Activated naive CD4-positive, alpha-beta T cell treated with anti-CD3 and anti-CD28 coated beads for 36 hours (primary cell): ENCODE measurements around the gene ASTN2. TPM values are rescaled to one million over a fixed set of nuclear protein-coding genes. Genes with fewer than 3 reads are reported as not detected.

Experiments
- CTCF ChIA-PET: fragments of 350-600 bp; sonication (Branson Sonifier 250); formaldehyde crosslinking; loops from one replicate; lab custom pipeline; 2021; ENCODE audit warnings: antibody characterized with exemption; lab: Charles Lee
- DNase-seq: peaks from one replicate; pipeline ENCODE4 v3.0.0-alpha.2; 2020
- H3K27ac Mint-ChIP-seq: one replicate; pipeline ENCODE4 v1.8.0; 2021; ENCODE audit warnings: mild to moderate bottlenecking, mixed read lengths
- H3K27me3 Mint-ChIP-seq: one replicate; pipeline ENCODE4 v1.8.0; 2021; ENCODE audit warnings: low read depth, mixed read lengths
- H3K36me3 Mint-ChIP-seq: one replicate; pipeline ENCODE4 v1.8.0; 2021; ENCODE audit warnings: low read depth, mixed read lengths
- H3K4me1 Mint-ChIP-seq: one replicate; pipeline ENCODE4 v1.8.0; 2021; ENCODE audit warnings: low read depth, mixed read lengths
- H3K4me3 Mint-ChIP-seq: one replicate; pipeline ENCODE4 v1.8.0; 2021; ENCODE audit warnings: mild to moderate bottlenecking, moderate library complexity, mixed read lengths
- H3K9me3 Mint-ChIP-seq: one replicate; pipeline ENCODE4 v1.8.0; 2021; ENCODE audit warnings: mixed read lengths
- intact Hi-C: fragments of 100-400 bp; cut with micrococcal nuclease; formaldehyde crosslinking; loops from one replicate; pipeline ENCODE4 v1.15.1; 2023
- total RNA-seq, 2 experiments: library from RNA; stranded (reverse); gene quantifications; one replicate each; pipeline ENCODE4 v1.2.3, GENCODE V29; 2021

Gene ASTN2
- total RNA-seq, 2 experiments from 2014 or later = 6.0 to 6.6 TPM

DNA sequence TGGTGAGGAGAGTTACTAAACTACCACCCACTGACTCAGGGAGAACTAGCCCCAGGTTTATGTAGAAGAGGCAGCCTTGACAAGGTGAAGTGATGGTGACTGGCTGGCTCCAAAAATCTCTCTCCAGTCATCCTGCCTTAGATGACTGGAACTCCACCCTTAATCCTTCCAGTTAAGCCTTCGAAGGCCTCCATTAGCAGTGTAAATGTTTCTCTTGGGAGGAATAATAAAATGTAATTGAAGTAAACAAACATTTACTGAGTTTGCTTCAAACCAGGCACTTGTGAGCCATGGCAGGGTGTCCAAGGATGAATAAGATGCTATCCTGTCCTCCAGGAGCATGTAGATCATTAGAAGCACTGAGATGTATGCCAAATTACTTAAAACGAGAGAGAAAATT is 35.5 kb downstream of the ASTN2 start:
- no peak for DNase-seq
- peaks cover 3% of the 10 kb centered on the region for H3K27me3 Mint-ChIP-seq
- CTCF ChIA-PET = no interaction called here
- no peak overlapping the region for H3K27ac Mint-ChIP-seq
- intact Hi-C loops = no loop called here
- no peaks in the 10 kb centered on the region for H3K4me1 Mint-ChIP-seq
- no peak overlapping the region for H3K4me3 Mint-ChIP-seq
- H3K9me3 Mint-ChIP-seq = no peaks in the 10 kb centered on the region
- no peaks in the 10 kb centered on the region for H3K36me3 Mint-ChIP-seq

DNA sequence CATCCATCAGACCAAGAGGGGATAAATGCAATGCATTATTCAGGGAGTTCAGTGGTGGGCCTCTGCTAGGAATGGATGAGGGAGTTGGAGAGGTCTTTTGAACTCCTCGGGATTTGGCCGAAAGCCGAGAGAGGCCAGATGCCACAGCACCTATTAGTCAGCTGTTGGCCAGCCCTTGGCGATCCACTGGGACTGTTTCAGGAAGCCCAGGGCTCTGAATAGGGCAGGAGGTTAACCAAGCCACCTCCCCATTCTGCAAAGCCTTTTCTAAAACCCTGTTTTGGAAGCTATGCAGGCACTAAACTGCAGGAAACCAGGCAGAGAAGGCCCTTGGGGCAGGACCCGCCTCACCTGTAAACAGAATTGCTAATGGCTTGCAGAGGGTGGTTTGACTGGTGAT is 37.8 kb downstream of the ASTN2 start:
- no peaks in the 10 kb centered on the region for H3K36me3 Mint-ChIP-seq
- no peak overlapping the region for H3K27ac Mint-ChIP-seq
- no peak for DNase-seq
- intact Hi-C loops = no loop called here
- no peak overlapping the region for H3K4me3 Mint-ChIP-seq
- H3K9me3 Mint-ChIP-seq = no peaks in the 10 kb centered on the region
- H3K27me3 Mint-ChIP-seq = peaks cover 3% of the 10 kb centered on the region
- CTCF ChIA-PET = interaction anchor here (0.6 kb wide), 1 partner anchor 560 kb away, joined by 3 read pairs; no protein-coding TSS in a partner anchor
- no peaks in the 10 kb centered on the region for H3K4me1 Mint-ChIP-seq

DNA sequence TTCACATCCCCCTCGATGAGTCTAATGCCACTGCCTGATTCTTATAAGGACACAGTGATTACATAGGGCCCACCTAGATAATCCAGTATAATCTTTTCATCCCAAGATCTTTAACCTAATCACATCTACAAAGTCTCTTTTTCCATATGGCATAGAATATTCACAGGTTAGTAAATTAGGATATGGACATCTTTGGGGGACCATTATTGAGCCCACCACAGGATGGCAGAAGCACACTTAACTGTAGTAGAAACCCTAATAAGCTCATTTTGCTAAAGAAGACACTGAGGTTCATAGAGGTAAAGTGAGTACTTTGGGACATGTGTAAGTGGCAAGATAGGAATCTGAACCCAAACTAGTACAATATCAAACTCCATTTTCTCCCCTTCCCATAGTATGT is 38.9 kb downstream of the ASTN2 start:
- no peak overlapping the region for H3K27ac Mint-ChIP-seq
- CTCF ChIA-PET = interaction anchor here (0.7 kb wide), 1 partner anchor 483 kb away, joined by 4 read pairs; no protein-coding TSS in a partner anchor
- no peak overlapping the region for H3K4me3 Mint-ChIP-seq
- no peaks in the 10 kb centered on the region for H3K36me3 Mint-ChIP-seq
- no peaks in the 10 kb centered on the region for H3K9me3 Mint-ChIP-seq
- DNase-seq = no peak
- peaks cover 3% of the 10 kb centered on the region for H3K27me3 Mint-ChIP-seq
- no peaks in the 10 kb centered on the region for H3K4me1 Mint-ChIP-seq
- intact Hi-C loops = no loop called here

DNA sequence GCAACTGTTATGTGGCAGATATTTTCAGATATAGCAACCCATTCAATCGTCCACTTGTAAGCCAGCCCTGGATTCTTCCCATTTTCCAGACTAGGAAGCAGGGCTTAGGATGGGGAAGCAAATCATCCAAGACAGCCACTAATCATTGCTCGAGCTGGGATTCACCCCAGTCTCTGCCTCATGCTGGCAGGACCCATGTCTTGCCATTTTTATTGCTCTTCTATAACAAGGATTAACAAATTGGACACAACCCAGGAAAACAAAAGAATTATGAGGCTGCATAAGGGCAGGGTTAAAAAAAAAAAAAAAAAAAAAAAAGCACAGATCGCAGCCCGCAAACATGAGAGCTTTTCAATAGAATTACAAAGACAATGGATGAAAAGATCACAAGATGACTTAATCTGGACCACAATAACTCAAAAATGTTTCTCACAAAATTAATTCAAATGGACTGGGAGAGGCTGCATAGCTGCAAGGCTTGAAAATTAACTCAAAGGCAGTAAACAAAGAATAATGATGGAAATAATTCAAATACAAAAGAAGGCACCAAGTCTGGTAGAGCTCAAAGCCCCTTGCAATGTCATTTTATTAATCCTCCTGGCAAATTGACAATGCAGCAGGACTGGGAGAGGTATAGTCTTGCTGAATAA is 40.7 kb downstream of the ASTN2 start:
- no peaks in the 10 kb centered on the region for H3K4me1 Mint-ChIP-seq
- CTCF ChIA-PET = no interaction called here

DNA sequence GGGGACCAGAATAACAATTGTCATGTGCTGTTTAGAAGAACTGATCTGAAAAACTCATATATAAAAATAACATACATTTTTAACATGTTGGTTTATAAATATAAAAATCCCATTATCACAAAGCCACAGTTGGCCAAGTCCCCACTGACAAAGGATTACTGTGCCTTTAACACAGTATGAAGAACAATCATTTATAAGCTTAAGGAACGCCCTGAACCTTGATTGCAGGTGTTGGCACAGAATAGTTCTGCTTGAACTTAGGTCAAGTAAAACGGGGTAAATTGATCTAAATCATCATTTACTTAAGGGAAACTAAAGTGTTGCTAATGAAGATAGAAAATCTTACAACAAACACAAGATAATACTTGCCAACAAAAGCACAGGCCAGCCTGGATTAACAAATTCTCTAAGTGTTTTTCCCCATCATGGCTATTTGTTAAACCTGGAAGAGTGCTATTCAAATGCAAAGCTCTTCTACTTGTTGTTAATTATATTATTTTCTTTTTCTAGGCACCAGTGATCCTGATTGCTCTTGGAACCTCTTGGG is 46.1 kb downstream of the ASTN2 start:
- CTCF ChIA-PET = no interaction called here
- H3K36me3 Mint-ChIP-seq = no peaks in the 10 kb centered on the region

More for the DNA sequence above, 40.7 kb downstream of the ASTN2 start:
- Mint-ChIP-seq H3K9me3 (no peaks in the 10 kb centered on the region), H3K27me3 (peaks cover 3% of the 10 kb centered on the region), H3K4me3 (no peak overlapping the region), H3K36me3 (no peaks in the 10 kb centered on the region), H3K27ac (no peak overlapping the region)
- no peak for DNase-seq
- intact Hi-C loops = no loop called here

DNA sequence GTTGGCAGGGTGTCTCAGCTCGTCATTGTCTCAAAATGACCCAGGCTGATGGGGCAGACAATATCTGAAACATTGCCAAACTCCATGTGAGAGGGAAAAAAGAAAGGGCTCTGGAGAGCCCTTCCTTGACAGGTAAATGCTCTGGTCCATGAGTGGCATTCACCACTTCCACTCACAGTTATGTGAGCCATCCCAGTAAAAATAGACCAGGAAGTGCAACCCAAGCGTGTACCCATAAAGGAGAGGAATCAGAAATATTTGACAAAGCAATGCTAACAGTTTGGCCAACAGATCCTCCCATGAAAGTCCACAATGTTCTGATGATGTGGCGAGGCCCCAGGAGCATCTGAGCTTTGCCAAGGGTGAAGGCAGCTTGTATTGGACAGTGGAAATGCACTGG is 49.4 kb downstream of the ASTN2 start:
- CTCF ChIA-PET = no interaction called here
- Mint-ChIP-seq H3K27me3 (peaks cover 2% of the 10 kb centered on the region), H3K4me1 (no peaks in the 10 kb centered on the region), H3K27ac (no peak overlapping the region), H3K9me3 (peaks cover 1% of the 10 kb centered on the region), H3K4me3 (no peak overlapping the region), H3K36me3 (no peaks in the 10 kb centered on the region)
- intact Hi-C loops = no loop called here
- DNase-seq = no peak

More for the DNA sequence above, 46.1 kb downstream of the ASTN2 start:
- DNase-seq = no peak
- Mint-ChIP-seq H3K4me3 (no peak overlapping the region), H3K27ac (no peak overlapping the region), H3K27me3 (peaks cover 2% of the 10 kb centered on the region), H3K9me3 (peaks cover 1% of the 10 kb centered on the region), H3K4me1 (no peaks in the 10 kb centered on the region)
- intact Hi-C loops = no loop called here

DNA sequence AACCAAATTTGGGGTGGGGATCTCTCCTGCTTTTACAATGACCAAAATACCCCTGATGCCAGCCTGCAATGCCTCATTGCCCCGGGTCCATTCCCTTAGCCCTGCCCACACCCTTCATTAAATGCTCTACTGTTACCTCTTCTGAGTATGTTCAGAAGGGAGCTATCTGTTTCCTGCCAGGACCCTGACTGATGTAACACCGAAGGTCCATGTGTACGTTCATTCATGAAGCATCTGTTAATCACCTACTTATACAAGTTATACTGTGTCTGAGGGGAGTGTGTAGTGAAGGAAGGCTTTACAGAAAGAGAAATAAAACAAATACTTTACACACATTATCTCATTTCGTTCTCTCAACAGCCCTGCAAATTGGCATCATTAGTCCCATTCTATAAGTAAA is 51.9 kb downstream of the ASTN2 start:
- no peak for DNase-seq
- Mint-ChIP-seq H3K4me1 (no peaks in the 10 kb centered on the region), H3K27me3 (peaks cover 2% of the 10 kb centered on the region), H3K9me3 (peaks cover 1% of the 10 kb centered on the region), H3K27ac (no peak overlapping the region), H3K4me3 (no peak overlapping the region), H3K36me3 (no peaks in the 10 kb centered on the region)
- CTCF ChIA-PET = no interaction called here
- intact Hi-C loops = no loop called here

DNA sequence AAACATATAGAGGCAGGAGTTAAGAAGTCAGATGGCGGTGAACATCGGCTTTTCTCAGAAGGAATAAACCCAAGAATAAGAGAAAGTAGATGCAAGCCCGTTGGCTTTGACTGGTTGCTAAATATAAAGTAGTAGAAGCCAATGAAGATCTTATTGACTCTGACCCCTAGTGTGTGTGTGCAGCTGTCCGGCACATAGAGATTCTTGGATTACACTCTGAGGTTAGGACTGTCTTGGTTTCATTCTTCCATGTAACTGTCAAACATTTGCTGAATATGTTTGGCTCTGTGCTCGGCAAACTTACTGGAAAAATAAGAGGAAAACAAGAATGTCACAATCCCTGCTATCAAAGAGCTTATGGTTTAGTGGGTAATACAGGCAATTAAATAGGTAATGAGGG is 54.9 kb downstream of the ASTN2 start:
- CTCF ChIA-PET = no interaction called here
- H3K4me1 Mint-ChIP-seq = no peaks in the 10 kb centered on the region
- H3K9me3 Mint-ChIP-seq = peaks cover under 1% of the 10 kb centered on the region
- intact Hi-C loops = no loop called here
- DNase-seq = no peak
- no peak overlapping the region for H3K27ac Mint-ChIP-seq
- H3K4me3 Mint-ChIP-seq = no peak overlapping the region
- H3K36me3 Mint-ChIP-seq = no peaks in the 10 kb centered on the region
- no peaks in the 10 kb centered on the region for H3K27me3 Mint-ChIP-seq

DNA sequence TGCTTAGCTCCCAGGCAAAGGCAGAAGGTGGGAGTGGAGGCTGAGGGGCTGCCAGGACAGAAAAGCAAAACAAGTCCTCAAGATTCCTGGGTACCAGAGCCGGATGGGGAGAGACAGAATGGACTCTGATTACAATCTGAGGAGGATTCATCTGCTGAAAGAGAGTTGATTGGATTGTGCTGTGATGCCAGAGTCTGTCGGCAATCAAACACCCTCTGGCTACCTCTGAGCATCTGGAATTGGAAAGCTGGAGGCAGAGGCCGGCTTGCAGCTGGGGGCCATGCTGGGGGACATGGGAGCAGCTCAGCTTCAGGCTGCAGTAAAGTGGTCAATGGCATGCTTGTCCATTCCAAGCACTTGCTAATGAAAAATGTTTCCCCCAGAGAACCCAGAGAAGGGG is 59.3 kb downstream of the ASTN2 start:
- Mint-ChIP-seq H3K4me3 (no peak overlapping the region), H3K4me1 (no peaks in the 10 kb centered on the region), H3K27me3 (no peaks in the 10 kb centered on the region), H3K36me3 (no peaks in the 10 kb centered on the region), H3K9me3 (peaks cover 2% of the 10 kb centered on the region), H3K27ac (no peak overlapping the region)
- no peak for DNase-seq
- CTCF ChIA-PET = no interaction called here
- intact Hi-C loops = no loop called here

DNA sequence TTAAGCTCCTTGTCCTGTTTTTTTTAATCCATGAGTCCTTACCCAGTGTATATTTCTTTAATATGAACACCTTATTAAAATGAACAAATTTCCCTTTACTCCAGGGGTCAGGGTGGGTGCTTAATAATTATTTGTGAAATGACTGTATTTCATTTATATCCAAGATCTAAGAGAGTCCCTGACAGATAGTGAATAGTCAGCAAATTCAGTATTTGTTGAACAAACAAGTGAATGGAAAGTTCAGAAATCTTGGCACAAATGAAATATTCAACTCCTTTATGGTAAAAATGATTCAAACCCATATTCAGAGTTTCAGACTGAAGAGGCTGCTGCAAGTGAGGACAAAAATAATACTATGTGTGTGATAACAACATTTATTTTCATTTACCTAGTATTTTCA is 59.9 kb downstream of the ASTN2 start:
- Mint-ChIP-seq H3K27ac (no peak overlapping the region), H3K27me3 (no peaks in the 10 kb centered on the region), H3K36me3 (no peaks in the 10 kb centered on the region), H3K4me3 (no peak overlapping the region), H3K4me1 (no peaks in the 10 kb centered on the region), H3K9me3 (peaks cover 2% of the 10 kb centered on the region)
- CTCF ChIA-PET = no interaction called here
- DNase-seq = no peak
- intact Hi-C loops = no loop called here

DNA sequence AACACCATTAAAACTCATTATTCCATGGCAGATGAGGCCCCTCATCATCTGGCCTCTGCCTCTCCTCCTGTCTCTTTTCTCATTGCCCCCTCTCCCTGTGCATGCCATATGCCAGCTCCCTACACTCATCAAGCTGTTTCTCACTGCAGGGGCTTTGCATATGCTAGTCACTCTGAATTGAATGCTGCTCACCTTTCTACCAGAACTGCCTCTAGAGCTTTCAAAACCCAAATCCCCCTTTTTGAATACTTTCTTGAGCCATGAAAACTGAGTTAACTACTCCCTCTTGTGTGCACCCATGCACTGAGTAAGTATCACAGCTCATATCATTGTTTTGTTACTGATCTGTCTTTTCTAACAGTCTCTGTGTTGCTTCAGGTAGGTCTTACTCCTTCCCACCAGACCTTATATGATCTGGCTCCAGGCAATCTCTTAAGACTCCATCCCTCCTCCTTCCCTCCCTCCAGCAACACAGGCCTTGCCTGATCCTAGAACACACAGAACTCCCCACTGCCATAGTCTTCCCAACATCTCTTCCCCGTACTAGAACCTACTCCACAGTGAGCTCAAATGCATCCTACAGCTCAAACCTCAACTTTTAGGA is 60.5 kb downstream of the ASTN2 start:
- no peak for DNase-seq
- no peaks in the 10 kb centered on the region for H3K36me3 Mint-ChIP-seq
- intact Hi-C loops = no loop called here
- peaks cover 2% of the 10 kb centered on the region for H3K9me3 Mint-ChIP-seq
- CTCF ChIA-PET = no interaction called here
- no peak overlapping the region for H3K4me3 Mint-ChIP-seq
- no peaks in the 10 kb centered on the region for H3K4me1 Mint-ChIP-seq
- H3K27me3 Mint-ChIP-seq = no peaks in the 10 kb centered on the region
- H3K27ac Mint-ChIP-seq = no peak overlapping the region

DNA sequence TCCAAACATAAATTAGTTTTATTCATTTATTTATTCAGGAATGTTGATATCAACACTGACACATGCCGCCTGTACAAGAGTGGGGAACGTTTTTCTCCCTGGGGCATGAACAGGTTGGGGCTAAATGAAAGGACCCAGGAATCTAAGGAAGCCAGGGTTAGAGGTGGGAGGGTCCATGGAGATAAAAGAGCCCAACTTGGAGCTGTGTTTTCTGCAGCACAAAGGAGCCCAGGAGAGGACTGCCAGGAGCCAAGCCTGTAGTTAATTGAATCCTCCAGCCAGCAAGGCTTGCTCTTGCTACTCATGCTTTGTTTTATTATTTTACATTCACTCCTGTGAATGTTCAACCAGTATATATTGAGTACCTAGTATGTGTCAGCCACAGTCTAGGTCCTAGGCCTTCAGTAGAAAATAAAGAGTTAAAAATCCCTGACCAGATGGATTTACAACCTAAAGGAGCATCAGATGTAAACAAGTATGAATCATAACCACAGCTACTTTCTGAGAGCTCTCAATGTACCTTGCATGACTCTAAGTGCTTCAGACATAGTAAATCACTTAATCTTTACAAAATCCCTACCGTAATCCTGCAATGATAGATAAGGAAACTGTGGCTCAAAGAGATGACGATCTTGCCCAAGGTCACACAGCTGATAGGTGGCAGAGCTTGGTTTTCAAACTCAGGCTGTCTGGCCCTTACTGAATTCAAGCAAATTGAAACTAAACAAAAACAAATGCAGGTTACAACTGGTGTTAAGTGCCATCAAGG is 69.8 kb downstream of the ASTN2 start:
- H3K36me3 Mint-ChIP-seq = no peaks in the 10 kb centered on the region
- no peaks in the 10 kb centered on the region for H3K9me3 Mint-ChIP-seq
- H3K4me3 Mint-ChIP-seq = no peak overlapping the region
- CTCF ChIA-PET = no interaction called here
- no peak for DNase-seq
- H3K27ac Mint-ChIP-seq = no peak overlapping the region
- no peaks in the 10 kb centered on the region for H3K4me1 Mint-ChIP-seq
- intact Hi-C loops = no loop called here
- peaks cover 2% of the 10 kb centered on the region for H3K27me3 Mint-ChIP-seq
